Activated naive CD8-positive, alpha-beta T cell treated with anti-CD3 and anti-CD28 coated beads for 36 hours (primary cell): Measurements from ENCODE around the gene LPP. TPM values are rescaled to one million over a fixed set of nuclear protein-coding genes. Genes with fewer than 3 reads are reported as not detected.

ENCODE experiments used
- DNase-seq: peaks from one replicate; pipeline ENCODE4 v3.0.0; 2021
- H3K27ac Mint-ChIP-seq: one replicate; pipeline ENCODE4 v1.8.0; 2022; ENCODE audit warnings: mild to moderate bottlenecking, moderate library complexity, mixed read lengths
- H3K27me3 Mint-ChIP-seq: one replicate; pipeline ENCODE4 v1.8.0; 2022; ENCODE audit warnings: mild to moderate bottlenecking, mixed read lengths
- H3K36me3 Mint-ChIP-seq: one replicate; pipeline ENCODE4 v1.8.0; 2021; ENCODE audit warnings: mild to moderate bottlenecking, mixed read lengths
- H3K4me1 Mint-ChIP-seq: one replicate; pipeline ENCODE4 v1.8.0; 2021; ENCODE audit warnings: mixed read lengths
- H3K4me3 Mint-ChIP-seq: one replicate; pipeline ENCODE4 v1.8.0; 2022; ENCODE audit warnings: mild to moderate bottlenecking, moderate library complexity, mixed read lengths
- H3K9me3 Mint-ChIP-seq: one replicate; pipeline ENCODE4 v1.8.0; 2022; ENCODE audit warnings: mixed read lengths
- total RNA-seq, 2 experiments: library from RNA; stranded (reverse); gene quantifications; one replicate each; pipeline ENCODE4 v1.2.3, GENCODE V29; 2021

Gene LPP
- total RNA-seq, 2 experiments from 2014 or later = 15.0 to 15.3 TPM

DNA sequence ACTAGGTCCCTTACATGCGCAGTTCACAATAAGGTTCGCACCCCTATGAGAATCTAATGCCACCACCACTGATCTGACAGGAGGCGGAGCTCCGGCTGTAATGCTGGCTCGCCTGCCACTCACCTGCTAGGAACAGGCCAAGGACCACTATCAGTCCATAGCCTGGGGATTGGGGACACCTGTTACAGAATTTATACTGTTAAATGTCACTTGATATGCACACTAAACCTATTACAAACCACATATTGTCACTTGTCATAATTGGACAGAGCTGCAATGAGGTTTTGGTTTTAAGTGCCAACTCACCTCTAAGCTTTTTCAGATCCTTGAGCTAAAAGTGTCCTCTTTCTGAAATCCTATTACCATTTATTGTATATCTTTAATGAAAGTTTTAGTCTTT is 509.9 kb downstream of the LPP start:
- no peak overlapping the region for H3K4me3 Mint-ChIP-seq
- H3K36me3 Mint-ChIP-seq = peaks cover under 1% of the 10 kb centered on the region
- DNase-seq = no peak
- no peaks in the 10 kb centered on the region for H3K27me3 Mint-ChIP-seq
- peaks cover under 1% of the 10 kb centered on the region for H3K9me3 Mint-ChIP-seq
- peaks cover 12% of the 10 kb centered on the region for H3K4me1 Mint-ChIP-seq
- H3K27ac Mint-ChIP-seq = no peak overlapping the region

DNA sequence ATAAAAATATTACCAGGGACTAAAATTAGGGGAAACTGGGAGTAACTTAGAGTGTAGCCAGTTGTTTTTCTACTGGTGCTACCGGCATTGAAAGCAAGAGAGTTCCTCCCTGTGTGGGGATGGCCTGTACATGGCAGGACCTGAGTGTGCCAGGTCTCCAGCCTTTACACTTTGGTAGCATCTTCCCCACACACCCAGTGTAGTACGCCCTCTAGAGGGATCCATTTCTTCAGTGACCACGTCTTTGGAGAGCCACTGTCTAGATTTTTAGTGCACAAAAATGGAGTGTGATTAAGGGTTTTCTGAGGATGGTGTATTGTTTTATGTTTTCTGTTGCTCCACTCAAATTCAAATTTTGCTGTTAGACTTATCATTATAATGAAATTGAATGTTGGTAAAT is 510.8 kb downstream of the LPP start:
- Mint-ChIP-seq H3K4me3 (no peak overlapping the region), H3K27me3 (no peaks in the 10 kb centered on the region), H3K36me3 (peaks cover 4% of the 10 kb centered on the region), H3K4me1 (peaks cover 12% of the 10 kb centered on the region), H3K9me3 (peaks cover 1% of the 10 kb centered on the region), H3K27ac (no peak overlapping the region)
- DNase-seq = no peak

DNA sequence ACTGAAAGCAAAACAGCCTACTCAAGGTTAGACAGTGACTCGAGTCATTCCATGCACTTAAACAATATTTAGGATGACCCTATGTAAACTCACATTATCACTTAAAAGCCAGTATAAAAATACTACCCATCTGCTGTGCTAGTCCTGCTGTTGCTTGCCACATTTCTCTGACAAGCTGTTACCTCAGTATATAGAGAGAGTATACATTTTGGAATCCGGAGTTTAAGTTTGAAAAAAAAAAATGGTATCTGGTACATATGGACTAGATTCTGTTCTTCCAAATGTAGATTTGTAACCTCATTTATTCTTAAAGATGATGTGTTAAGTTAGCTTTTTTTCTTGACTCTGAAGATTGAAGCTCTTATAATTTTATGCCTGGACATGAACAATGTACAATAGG is 514.0 kb downstream of the LPP start:
- H3K36me3 Mint-ChIP-seq = peaks cover 7% of the 10 kb centered on the region
- peaks cover 17% of the 10 kb centered on the region for H3K4me1 Mint-ChIP-seq
- peaks cover 1% of the 10 kb centered on the region for H3K9me3 Mint-ChIP-seq
- no peak overlapping the region for H3K4me3 Mint-ChIP-seq
- peak overlapping the region; percentile 8 for H3K27ac Mint-ChIP-seq
- no peak for DNase-seq
- H3K27me3 Mint-ChIP-seq = no peaks in the 10 kb centered on the region

DNA sequence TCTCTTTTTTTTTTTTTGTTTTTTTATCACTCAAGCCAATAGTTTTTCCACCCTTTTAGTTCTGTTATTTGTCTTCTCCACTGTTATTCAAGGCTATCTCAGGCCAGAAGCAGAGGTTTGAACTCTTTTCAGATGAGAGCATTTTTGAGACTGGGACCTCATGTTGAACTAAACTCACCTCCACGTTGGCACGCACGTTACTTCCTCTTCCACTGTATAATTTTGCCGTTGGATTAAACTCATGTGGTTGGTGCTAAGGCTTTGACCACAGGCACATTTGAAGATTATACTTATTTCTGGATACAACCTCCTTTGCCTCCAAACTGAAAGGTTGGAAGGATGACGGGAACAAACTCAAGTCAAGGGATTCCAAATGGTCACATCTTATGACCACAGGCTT is 516.5 kb downstream of the LPP start:
- Mint-ChIP-seq H3K27me3 (no peaks in the 10 kb centered on the region), H3K36me3 (peaks cover 7% of the 10 kb centered on the region), H3K4me1 (peaks cover 17% of the 10 kb centered on the region), H3K9me3 (peaks cover 1% of the 10 kb centered on the region), H3K4me3 (no peak overlapping the region), H3K27ac (no peak overlapping the region)
- DNase-seq = no peak

DNA sequence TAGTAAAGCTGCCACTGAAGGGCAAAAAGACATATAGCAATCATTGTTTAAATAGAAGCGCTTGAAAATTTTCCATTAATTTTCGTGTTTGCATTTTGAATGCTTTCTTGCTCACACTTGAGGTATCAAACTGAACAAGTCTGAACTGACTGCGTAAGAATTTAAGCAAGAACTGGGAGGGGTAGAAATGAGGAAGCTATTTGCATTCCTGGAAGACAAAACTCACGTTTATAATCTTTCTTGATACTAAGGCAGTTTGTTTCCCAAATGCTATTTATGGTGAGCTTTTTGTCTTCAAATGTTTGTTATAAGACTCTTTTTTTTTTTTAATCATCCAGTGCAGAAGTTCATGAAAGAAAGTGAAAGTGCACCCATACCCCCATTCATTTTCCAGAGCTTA is 518.0 kb downstream of the LPP start:
- H3K9me3 Mint-ChIP-seq = peaks cover 1% of the 10 kb centered on the region
- DNase-seq = no peak
- no peak overlapping the region for H3K4me3 Mint-ChIP-seq
- no peak overlapping the region for H3K27ac Mint-ChIP-seq
- H3K4me1 Mint-ChIP-seq = peaks cover 17% of the 10 kb centered on the region
- H3K36me3 Mint-ChIP-seq = peaks cover 7% of the 10 kb centered on the region
- H3K27me3 Mint-ChIP-seq = no peaks in the 10 kb centered on the region

DNA sequence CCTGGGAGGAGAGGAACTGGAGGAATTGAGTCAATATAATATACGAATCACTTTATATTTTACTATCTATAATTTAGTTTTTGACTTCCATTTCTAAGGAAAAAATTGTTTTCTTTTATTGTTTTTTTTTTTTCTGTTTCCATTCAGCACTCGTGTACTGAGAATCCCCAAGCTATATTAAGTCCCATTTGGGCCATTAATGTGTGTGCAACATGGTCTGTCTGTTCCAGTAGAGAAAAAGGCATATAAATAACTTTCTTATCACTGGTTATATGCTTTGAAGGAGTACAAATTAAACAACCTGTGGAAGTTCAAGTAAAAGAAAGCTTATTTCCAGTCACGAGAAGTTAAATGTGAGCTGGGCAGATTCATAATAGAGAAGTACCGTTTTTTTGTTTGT is 518.9 kb downstream of the LPP start:
- peaks cover 15% of the 10 kb centered on the region for H3K4me1 Mint-ChIP-seq
- no peak overlapping the region for H3K4me3 Mint-ChIP-seq
- no peak for DNase-seq
- peaks cover 7% of the 10 kb centered on the region for H3K36me3 Mint-ChIP-seq
- H3K27ac Mint-ChIP-seq = no peak overlapping the region
- no peaks in the 10 kb centered on the region for H3K27me3 Mint-ChIP-seq
- peaks cover 1% of the 10 kb centered on the region for H3K9me3 Mint-ChIP-seq

DNA sequence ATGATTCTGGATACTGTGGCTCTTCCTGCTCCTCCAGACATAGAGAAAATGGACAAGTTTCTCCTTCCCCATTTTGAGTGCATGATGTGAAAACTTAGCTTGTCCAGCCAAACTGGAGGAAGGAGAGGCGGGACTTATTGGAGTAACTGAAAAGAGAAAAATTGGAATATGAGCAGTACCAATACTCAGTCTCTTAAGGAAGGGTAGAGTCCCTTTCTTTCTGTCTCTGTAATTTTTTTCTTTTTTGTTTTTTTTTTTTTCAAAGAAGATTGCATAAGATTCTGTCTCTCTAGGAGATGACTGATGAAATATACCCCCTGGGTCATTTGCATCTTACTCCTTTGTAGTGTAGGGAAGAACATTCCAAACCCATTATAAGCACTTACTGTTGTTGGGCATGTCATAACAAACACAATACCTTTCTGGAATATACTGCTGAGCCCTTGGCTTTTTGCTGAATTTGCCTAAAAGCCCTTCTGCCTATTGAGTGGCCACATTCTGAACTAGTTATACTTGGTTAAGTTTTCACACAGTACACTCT is 519.8 kb downstream of the LPP start:
- no peak for DNase-seq
- H3K27me3 Mint-ChIP-seq = no peaks in the 10 kb centered on the region
- H3K9me3 Mint-ChIP-seq = peaks cover 1% of the 10 kb centered on the region
- H3K36me3 Mint-ChIP-seq = peaks cover 7% of the 10 kb centered on the region
- H3K4me3 Mint-ChIP-seq = no peak overlapping the region
- peaks cover 12% of the 10 kb centered on the region for H3K4me1 Mint-ChIP-seq
- H3K27ac Mint-ChIP-seq = no peak overlapping the region

DNA sequence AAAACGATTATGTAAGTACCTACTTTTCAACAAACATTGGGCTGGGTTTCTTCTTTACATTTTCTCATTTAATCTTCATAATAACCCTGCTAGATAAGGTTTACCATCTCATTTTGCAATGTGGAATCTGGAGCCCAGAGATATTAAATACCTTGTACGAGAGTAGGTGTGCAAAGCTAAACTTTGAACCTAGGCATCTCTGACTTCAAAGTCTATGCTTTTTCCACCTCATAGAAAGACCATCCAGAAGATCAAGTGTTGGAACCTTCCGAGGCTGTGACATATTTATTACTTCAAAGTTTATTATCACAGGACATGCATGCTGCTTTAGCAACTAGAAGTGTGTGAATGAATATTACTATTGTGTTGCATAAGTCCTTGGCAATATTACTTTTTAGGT is 520.6 kb downstream of the LPP start:
- DNase-seq = no peak
- H3K27ac Mint-ChIP-seq = no peak overlapping the region
- H3K27me3 Mint-ChIP-seq = no peaks in the 10 kb centered on the region
- H3K36me3 Mint-ChIP-seq = peaks cover 3% of the 10 kb centered on the region
- peaks cover 12% of the 10 kb centered on the region for H3K4me1 Mint-ChIP-seq
- no peaks in the 10 kb centered on the region for H3K9me3 Mint-ChIP-seq
- no peak overlapping the region for H3K4me3 Mint-ChIP-seq

DNA sequence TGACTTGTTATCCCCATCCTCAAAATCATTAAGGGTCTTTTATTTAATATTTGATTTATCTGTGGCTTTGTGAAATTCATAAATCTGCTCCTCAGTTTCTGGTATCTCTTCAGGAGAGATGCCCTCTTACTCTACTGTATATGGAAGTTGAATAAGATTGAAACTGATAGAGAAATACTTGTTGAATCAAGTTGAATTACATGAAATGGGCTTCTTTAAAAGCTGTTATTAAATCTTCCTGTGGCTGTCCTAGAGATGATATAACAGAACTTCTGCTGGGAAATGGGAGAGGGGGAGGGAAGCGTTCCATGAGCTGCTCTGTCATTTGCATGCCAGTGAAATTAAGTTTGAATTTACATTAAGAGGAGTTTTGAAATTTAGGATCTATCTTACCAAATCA is 523.4 kb downstream of the LPP start:
- H3K4me3 Mint-ChIP-seq = no peak overlapping the region
- H3K27me3 Mint-ChIP-seq = no peaks in the 10 kb centered on the region
- H3K9me3 Mint-ChIP-seq = no peaks in the 10 kb centered on the region
- DNase-seq = no peak
- no peaks in the 10 kb centered on the region for H3K36me3 Mint-ChIP-seq
- no peak overlapping the region for H3K27ac Mint-ChIP-seq
- H3K4me1 Mint-ChIP-seq = peaks cover 7% of the 10 kb centered on the region

DNA sequence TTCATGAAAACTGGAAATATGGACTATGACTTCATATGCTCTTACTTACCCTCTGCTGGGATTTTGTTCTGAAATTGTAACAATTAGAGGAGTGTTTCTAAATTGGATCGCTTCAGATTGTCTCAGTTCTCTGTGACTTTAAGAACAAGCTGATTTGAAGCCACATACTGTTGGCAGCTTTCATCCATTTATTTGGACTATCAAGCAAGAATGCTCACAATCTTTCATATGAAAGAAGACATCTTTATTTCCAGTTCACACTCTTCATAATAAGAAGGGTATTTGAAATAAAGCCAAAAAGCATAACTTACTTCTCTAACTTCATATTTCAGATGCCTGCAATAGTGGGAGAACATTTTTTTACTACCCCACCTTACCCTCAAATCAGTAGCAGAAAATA is 526.2 kb downstream of the LPP start:
- Mint-ChIP-seq H3K36me3 (no peaks in the 10 kb centered on the region), H3K27ac (no peak overlapping the region), H3K4me1 (peaks cover 14% of the 10 kb centered on the region), H3K9me3 (no peaks in the 10 kb centered on the region), H3K27me3 (no peaks in the 10 kb centered on the region), H3K4me3 (no peak overlapping the region)
- no peak for DNase-seq

DNA sequence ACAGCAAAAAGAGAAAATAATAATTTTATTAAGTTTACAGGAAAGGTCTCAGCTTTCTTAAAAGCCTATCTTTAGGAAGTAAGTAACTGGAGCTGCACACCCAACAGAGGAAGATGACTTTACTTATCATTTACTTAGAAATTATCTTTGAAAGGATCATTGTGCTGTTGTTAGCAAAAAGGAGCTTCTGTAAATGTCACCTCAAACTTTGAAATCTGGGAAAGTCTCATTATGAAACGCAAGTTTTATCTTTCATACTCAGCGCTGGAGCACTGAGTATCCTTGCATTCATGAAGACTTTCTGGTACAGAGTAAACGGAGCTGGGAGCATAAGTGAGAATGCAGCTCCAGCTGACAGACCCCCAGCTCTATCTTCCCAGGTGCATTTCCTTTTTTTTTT is 526.6 kb downstream of the LPP start:
- Mint-ChIP-seq H3K27me3 (no peaks in the 10 kb centered on the region), H3K27ac (no peak overlapping the region), H3K4me3 (no peak overlapping the region), H3K9me3 (no peaks in the 10 kb centered on the region), H3K4me1 (peaks cover 14% of the 10 kb centered on the region), H3K36me3 (no peaks in the 10 kb centered on the region)
- DNase-seq = no peak

DNA sequence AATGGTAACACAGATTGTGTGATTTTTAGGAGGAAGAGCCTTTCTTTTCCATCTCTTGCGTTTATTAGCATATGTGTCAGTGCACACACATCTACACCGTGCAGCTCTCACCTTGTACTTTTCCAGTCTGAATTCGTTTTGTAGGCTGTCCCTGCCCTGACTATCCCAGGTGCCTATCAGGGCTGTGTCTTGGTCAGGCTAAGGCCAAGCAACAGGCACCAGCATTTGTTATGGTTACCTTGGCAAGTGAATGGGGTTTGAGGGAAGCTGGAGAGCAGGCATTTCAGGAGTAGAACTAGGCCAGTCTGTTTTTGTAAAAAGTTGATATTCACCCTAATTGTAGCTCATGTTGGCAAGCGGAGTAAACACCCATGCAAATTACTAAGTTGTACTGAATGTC is 528.4 kb downstream of the LPP start:
- Mint-ChIP-seq H3K27ac (no peak overlapping the region), H3K4me1 (peaks cover 14% of the 10 kb centered on the region), H3K4me3 (no peak overlapping the region), H3K36me3 (no peaks in the 10 kb centered on the region), H3K9me3 (no peaks in the 10 kb centered on the region), H3K27me3 (no peaks in the 10 kb centered on the region)
- DNase-seq = no peak

DNA sequence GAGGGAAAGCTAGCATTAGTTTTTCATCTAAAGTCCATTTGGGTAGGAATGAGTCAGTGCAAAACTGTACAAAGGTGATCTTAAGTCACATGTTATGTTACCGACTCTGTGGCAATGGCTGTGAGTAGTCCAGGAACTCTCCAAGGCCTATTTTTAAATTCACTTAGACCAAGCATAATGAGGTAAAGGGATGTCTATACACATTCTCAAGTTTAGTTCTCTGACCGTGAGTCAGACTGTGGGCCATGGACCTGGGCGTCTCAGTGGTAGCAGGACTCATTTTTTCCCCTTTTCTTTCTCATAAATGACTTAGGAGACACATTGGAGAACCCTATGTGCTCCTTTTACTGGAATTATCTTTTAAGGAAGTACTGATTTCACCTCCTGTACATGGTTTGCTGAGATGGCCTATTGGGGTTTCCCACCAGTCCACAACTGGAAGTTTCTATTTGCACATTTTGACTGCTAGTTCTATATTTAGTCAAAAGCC is 529.1 kb downstream of the LPP start:
- H3K27me3 Mint-ChIP-seq = no peaks in the 10 kb centered on the region
- no peak overlapping the region for H3K27ac Mint-ChIP-seq
- no peaks in the 10 kb centered on the region for H3K36me3 Mint-ChIP-seq
- H3K4me3 Mint-ChIP-seq = no peak overlapping the region
- DNase-seq = peak; percentile 6
- H3K4me1 Mint-ChIP-seq = peaks cover 8% of the 10 kb centered on the region
- no peaks in the 10 kb centered on the region for H3K9me3 Mint-ChIP-seq

DNA sequence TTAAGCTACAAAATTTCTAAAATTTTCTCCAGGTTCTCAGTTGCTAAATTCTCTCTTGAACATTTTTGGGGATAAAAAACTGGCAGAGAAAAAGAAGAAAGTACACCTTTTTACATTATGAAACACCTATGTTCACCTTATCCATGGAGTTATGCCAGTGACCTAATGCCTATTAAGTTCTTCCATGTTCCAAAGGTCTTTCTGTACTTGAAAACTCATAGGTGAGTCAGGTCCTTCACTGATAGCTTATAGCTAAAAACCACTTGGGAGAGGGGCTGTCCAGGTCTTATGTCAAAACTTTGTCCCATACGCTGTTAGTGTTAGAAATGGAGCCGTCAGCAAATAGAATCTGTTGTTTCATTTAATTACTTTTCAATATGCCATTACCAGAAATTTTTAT is 530.3 kb downstream of the LPP start:
- no peak overlapping the region for H3K27ac Mint-ChIP-seq

DNA sequence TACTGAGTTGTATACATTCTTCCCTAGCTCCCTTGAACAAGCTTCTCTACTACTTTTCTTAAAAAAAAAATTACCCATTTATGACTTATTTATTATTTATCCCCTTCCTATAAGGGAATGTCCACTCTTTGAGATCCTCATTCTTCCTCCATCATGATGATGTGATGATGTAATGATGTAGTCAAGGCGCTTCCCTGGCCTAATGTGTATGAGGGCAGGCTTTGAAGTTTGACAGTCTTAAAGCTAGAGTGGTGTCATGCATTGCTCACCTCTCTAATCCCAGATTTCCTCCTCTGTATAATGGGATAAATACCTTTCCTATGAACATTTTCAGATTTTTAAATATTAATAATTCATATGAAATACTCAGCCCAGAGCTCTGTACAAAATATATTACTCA is 531.8 kb downstream of the LPP start:
- no peak for DNase-seq
- no peak overlapping the region for H3K27ac Mint-ChIP-seq
- no peaks in the 10 kb centered on the region for H3K9me3 Mint-ChIP-seq
- peaks cover 3% of the 10 kb centered on the region for H3K36me3 Mint-ChIP-seq
- no peaks in the 10 kb centered on the region for H3K27me3 Mint-ChIP-seq
- no peak overlapping the region for H3K4me3 Mint-ChIP-seq
- peaks cover 15% of the 10 kb centered on the region for H3K4me1 Mint-ChIP-seq

More for the DNA sequence above, 530.3 kb downstream of the LPP start:
- Mint-ChIP-seq H3K4me1 (peaks cover 13% of the 10 kb centered on the region), H3K36me3 (peaks cover 3% of the 10 kb centered on the region), H3K4me3 (no peak overlapping the region), H3K27me3 (no peaks in the 10 kb centered on the region), H3K9me3 (no peaks in the 10 kb centered on the region)
- DNase-seq = no peak

DNA sequence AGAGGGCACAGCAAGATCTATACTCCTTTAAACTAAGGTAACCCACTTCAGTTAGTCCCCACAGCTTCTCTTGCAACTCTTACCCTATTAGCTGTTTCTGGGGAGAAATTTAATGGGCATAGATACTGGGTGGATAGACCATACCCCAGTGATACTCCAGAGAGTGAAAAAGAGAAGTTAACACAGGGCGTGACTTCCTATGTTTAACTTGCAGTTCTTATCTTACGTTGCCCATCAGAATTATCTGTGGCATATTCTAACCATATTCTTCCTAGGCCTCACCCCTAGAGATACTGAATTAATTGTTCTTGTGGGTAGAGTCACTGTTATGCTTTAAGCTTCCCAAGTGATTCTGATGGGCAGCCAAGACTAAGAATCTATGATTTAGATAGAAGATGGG is 532.4 kb downstream of the LPP start:
- Mint-ChIP-seq H3K36me3 (peaks cover 3% of the 10 kb centered on the region), H3K4me3 (no peak overlapping the region), H3K27me3 (no peaks in the 10 kb centered on the region), H3K4me1 (peaks cover 15% of the 10 kb centered on the region), H3K27ac (no peak overlapping the region), H3K9me3 (no peaks in the 10 kb centered on the region)
- DNase-seq = no peak
